HepG2 (cell line): ENCODE results near the gene SERTAD1. TPM values are rescaled to one million over a fixed set of nuclear protein-coding genes. Genes with fewer than 3 reads are reported as not detected.

Experiments used
- KLF11 ChIP-seq: IDR thresholded peaks from 2 replicates; pipeline ENCODE4 v1.6.1; 2016; ENCODE audit warnings: missing compliant biosample characterization
- NR3C1 ChIP-seq: sonication (generic); formaldehyde crosslinking; IDR thresholded peaks from 2 replicates; pipeline ENCODE4 v1.4.0; 2020; ENCODE audit warnings: missing genetic modification reagents
- THAP11 ChIP-seq: IDR thresholded peaks from 2 replicates; pipeline ENCODE4 v1.6.1; 2016; ENCODE audit warnings: missing biosample characterization, missing genetic modification reagents
- ZNF629 ChIP-seq: sonication (generic); formaldehyde crosslinking; conservative IDR thresholded peaks from 2 replicates; pipeline ENCODE4 v1.5.0; 2020; ENCODE audit warnings: missing genetic modification reagents
- ZNF839 ChIP-seq: sonication (generic); formaldehyde crosslinking; IDR thresholded peaks from 2 replicates; pipeline ENCODE4 v1.4.0; 2020; ENCODE audit warnings: missing genetic modification reagents, mild to moderate bottlenecking, borderline replicate concordance
- ZSCAN25 ChIP-seq: sonication (generic); formaldehyde crosslinking; IDR thresholded peaks from 2 replicates; pipeline ENCODE4 v1.8.0; 2022; ENCODE audit warnings: mild to moderate bottlenecking, missing genetic modification reagents
- polyA plus RNA-seq, 8 experiments: library from polyadenylated mRNA; depleted of rRNA in 3 of 8; stranded (reverse) in 7 of 8; unstranded in 1 of 8; fragments of >200 nt; fragmentation: Illumina TruSeq in 4 of 8; extraction: Trizol in 4 of 8; gene quantifications; 2 replicates each; pipeline versions ENCODE4 v1.2.1 to v1.2.3, GENCODE V29; 2011 to 2016; ENCODE audit warnings: low read depth in 4 of 8, missing spikeins in 1 of 8, mixed read lengths in 1 of 8; ENCODE audit not compliant: insufficient read depth in 1 of 8
- total RNA-seq, 5 experiments: library from RNA; depleted of rRNA; stranded (reverse); fragments of >200 nt; fragmentation: Illumina TruSeq; extraction: Trizol; gene quantifications; 2 replicates each; pipeline ENCODE4 v1.2.3, GENCODE V29; 2016; ENCODE audit warnings: low read depth in 1 of 5
- TF ChIP-seq, protein P1 (sequence below): sonication (generic); formaldehyde crosslinking; IDR thresholded peaks from 2 replicates; pipeline ENCODE4 v1.4.0; 2020; ENCODE audit warnings: missing genetic modification reagents, borderline replicate concordance
- TF ChIP-seq, protein P2 (sequence below): IDR thresholded peaks from 2 replicates; pipeline ENCODE4 v1.4.0; 2020; ENCODE audit warnings: mild to moderate bottlenecking, missing genetic modification reagents
- TF ChIP-seq, protein P3 (sequence below): sonication (generic); formaldehyde crosslinking; conservative IDR thresholded peaks from 2 replicates; pipeline ENCODE4 v1.8.0; 2022; ENCODE audit warnings: low read depth, missing genetic modification reagents
- TF ChIP-seq, protein P4 (sequence below): sonication (generic); formaldehyde crosslinking; IDR thresholded peaks from 2 replicates; pipeline ENCODE4 v1.4.0; 2020; ENCODE audit warnings: missing genetic modification reagents, borderline replicate concordance
- TF ChIP-seq, protein P5 (sequence below): sonication (generic); formaldehyde crosslinking; IDR thresholded peaks from 2 replicates; pipeline ENCODE4 v1.4.0; 2020; ENCODE audit warnings: missing genetic modification reagents

Gene SERTAD1
- total and polyA plus RNA-seq, 2 of the 13 experiments (the other 11 are each of a cell fraction or from before 2014, with no cell fraction given), result 4.3 to 4.5 TPM

DNA sequence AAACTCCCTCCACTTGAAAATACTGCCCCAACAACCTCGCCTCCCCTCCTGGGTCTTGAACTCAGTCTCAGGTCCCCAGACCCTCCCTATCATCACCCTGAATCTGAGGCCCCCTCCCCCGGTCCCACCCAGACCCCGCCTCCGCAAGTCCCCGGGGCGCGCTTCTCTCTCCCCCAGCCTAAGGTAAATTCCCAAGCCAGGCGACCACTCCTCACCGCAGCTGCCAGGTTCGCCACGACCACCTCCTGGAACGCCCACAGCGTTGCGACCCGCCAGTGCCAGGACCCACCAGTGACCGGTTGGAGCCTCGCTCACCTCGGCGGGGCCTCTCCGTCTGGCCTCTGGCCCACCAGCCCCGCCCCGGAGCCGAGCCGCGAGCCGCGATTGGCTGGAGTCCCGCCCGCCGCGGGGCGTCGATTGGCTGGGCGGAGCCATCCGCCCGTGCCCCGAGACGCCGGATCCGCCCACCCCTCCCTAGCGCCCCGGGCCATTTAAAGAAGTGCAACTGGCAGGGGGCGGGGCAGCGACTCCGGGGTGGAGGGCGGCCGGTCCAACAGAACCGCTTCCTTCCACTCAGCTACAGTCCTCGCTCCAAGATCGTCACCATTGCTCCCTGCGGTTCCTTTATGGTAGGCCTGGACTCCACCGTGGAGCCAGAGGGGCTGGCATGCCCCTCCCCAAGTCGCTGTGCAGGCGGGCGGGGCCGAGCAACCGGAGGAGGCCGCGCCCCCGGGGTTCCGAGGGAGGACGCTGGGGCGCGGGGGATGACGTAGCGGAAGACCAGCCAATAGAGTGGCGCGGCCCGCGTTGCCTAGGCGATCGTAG is 18.4 kb upstream of the SERTAD1 start, which contains the start of gene SERTAD3 (continued):
- TF ChIP-seq THAP11 (CRISPR knock-in tag) (peak; percentile 70), ZNF629 (CRISPR knock-in tag) (no peak), NR3C1 (CRISPR knock-in tag) (no peak), KLF11 (no peak; the same call in 1 of the 2 replicates), ZNF839 (CRISPR knock-in tag) (0 out of 2 replicates have a peak, but pooled peaks have one; percentile 20), ZSCAN25 (0 out of 2 replicates have a peak, but pooled peaks have one; percentile 49)
- TF ChIP-seq, protein P1, sequence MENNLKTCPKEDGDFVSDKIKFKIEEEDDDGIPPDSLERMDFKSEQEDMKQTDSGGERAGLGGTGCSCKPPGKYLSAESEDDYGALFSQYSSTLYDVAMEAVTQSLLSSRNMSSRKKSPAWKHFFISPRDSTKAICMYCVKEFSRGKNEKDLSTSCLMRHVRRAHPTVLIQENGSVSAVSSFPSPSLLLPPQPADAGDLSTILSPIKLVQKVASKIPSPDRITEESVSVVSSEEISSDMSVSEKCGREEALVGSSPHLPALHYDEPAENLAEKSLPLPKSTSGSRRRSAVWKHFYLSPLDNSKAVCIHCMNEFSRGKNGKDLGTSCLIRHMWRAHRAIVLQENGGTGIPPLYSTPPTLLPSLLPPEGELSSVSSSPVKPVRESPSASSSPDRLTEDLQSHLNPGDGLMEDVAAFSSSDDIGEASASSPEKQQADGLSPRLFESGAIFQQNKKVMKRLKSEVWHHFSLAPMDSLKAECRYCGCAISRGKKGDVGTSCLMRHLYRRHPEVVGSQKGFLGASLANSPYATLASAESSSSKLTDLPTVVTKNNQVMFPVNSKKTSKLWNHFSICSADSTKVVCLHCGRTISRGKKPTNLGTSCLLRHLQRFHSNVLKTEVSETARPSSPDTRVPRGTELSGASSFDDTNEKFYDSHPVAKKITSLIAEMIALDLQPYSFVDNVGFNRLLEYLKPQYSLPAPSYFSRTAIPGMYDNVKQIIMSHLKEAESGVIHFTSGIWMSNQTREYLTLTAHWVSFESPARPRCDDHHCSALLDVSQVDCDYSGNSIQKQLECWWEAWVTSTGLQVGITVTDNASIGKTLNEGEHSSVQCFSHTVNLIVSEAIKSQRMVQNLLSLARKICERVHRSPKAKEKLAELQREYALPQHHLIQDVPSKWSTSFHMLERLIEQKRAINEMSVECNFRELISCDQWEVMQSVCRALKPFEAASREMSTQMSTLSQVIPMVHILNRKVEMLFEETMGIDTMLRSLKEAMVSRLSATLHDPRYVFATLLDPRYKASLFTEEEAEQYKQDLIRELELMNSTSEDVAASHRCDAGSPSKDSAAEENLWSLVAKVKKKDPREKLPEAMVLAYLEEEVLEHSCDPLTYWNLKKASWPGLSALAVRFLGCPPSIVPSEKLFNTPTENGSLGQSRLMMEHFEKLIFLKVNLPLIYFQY (CRISPR knock-in tag), result peak; percentile 93
- TF ChIP-seq, protein P2, sequence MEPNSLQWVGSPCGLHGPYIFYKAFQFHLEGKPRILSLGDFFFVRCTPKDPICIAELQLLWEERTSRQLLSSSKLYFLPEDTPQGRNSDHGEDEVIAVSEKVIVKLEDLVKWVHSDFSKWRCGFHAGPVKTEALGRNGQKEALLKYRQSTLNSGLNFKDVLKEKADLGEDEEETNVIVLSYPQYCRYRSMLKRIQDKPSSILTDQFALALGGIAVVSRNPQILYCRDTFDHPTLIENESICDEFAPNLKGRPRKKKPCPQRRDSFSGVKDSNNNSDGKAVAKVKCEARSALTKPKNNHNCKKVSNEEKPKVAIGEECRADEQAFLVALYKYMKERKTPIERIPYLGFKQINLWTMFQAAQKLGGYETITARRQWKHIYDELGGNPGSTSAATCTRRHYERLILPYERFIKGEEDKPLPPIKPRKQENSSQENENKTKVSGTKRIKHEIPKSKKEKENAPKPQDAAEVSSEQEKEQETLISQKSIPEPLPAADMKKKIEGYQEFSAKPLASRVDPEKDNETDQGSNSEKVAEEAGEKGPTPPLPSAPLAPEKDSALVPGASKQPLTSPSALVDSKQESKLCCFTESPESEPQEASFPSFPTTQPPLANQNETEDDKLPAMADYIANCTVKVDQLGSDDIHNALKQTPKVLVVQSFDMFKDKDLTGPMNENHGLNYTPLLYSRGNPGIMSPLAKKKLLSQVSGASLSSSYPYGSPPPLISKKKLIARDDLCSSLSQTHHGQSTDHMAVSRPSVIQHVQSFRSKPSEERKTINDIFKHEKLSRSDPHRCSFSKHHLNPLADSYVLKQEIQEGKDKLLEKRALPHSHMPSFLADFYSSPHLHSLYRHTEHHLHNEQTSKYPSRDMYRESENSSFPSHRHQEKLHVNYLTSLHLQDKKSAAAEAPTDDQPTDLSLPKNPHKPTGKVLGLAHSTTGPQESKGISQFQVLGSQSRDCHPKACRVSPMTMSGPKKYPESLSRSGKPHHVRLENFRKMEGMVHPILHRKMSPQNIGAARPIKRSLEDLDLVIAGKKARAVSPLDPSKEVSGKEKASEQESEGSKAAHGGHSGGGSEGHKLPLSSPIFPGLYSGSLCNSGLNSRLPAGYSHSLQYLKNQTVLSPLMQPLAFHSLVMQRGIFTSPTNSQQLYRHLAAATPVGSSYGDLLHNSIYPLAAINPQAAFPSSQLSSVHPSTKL (CRISPR knock-in tag), result no peak
- TF ChIP-seq, protein P3, sequence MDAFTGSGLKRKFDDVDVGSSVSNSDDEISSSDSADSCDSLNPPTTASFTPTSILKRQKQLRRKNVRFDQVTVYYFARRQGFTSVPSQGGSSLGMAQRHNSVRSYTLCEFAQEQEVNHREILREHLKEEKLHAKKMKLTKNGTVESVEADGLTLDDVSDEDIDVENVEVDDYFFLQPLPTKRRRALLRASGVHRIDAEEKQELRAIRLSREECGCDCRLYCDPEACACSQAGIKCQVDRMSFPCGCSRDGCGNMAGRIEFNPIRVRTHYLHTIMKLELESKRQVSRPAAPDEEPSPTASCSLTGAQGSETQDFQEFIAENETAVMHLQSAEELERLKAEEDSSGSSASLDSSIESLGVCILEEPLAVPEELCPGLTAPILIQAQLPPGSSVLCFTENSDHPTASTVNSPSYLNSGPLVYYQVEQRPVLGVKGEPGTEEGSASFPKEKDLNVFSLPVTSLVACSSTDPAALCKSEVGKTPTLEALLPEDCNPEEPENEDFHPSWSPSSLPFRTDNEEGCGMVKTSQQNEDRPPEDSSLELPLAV (CRISPR knock-in tag), result no peak
- TF ChIP-seq, protein P4, sequence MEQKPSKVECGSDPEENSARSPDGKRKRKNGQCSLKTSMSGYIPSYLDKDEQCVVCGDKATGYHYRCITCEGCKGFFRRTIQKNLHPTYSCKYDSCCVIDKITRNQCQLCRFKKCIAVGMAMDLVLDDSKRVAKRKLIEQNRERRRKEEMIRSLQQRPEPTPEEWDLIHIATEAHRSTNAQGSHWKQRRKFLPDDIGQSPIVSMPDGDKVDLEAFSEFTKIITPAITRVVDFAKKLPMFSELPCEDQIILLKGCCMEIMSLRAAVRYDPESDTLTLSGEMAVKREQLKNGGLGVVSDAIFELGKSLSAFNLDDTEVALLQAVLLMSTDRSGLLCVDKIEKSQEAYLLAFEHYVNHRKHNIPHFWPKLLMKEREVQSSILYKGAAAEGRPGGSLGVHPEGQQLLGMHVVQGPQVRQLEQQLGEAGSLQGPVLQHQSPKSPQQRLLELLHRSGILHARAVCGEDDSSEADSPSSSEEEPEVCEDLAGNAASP (CRISPR knock-in tag), result peak; percentile 34; the same call in 1 of the 2 replicates
- TF ChIP-seq, protein P5, sequence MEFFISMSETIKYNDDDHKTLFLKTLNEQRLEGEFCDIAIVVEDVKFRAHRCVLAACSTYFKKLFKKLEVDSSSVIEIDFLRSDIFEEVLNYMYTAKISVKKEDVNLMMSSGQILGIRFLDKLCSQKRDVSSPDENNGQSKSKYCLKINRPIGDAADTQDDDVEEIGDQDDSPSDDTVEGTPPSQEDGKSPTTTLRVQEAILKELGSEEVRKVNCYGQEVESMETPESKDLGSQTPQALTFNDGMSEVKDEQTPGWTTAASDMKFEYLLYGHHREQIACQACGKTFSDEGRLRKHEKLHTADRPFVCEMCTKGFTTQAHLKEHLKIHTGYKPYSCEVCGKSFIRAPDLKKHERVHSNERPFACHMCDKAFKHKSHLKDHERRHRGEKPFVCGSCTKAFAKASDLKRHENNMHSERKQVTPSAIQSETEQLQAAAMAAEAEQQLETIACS, result 0 out of 2 replicates have a peak, but pooled peaks have one; percentile 26
